Gastrocnemius medialis (tissue), 4 donors: Measurements from ENCODE around the gene ATP2A2. TPM values are rescaled to one million over a fixed set of nuclear protein-coding genes. Genes with fewer than 3 reads are reported as not detected.
A peak's percentile ranks its signal among the peaks of the same experiment; 100 is the strongest.

Experiments
- ATAC-seq, 2 donors: fragments of 150-250 bp; one replicate each; pipeline ENCODE4 v1.9.1; 2016
- DNase-seq, 2 donors: peaks; one replicate each; pipeline ENCODE4 v3.0.0-alpha.2; 2019
- H3K27ac ChIP-seq, 4 donors: fragments of 200-600 bp; sonication (generic); 1 replicate in 1 of 4; 2 replicates in 3 of 4; pipeline ENCODE4 v1.5.1; 2016 to 2018; ENCODE audit warnings: mild to moderate bottlenecking in 2 of 4, moderate library complexity in 1 of 4
- H3K27me3 ChIP-seq, 3 donors: fragments of 200-600 bp; sonication (generic) in 2 of 3; 1 replicate in 1 of 3; 2 replicates in 2 of 3; pipeline versions ENCODE4 v1.5.1 to v1.6.0; 2016 to 2019; ENCODE audit warnings: mild to moderate bottlenecking in 1 of 3, moderate library complexity in 1 of 3
- H3K36me3 ChIP-seq, 2 donors: fragments of 200-600 bp; sonication (generic) in 1 of 2; one replicate each; pipeline ENCODE4 v1.5.1; 2017 to 2018
- H3K4me1 ChIP-seq, 2 donors: fragments of 200-600 bp; sonication (generic) in 1 of 2; one replicate each; pipeline ENCODE4 v1.5.1; 2016 to 2017; ENCODE audit warnings: mild to moderate bottlenecking in 2 of 2
- H3K4me3 ChIP-seq, 4 donors: fragments of 200-600 bp; sonication (generic) in 3 of 4; 1 replicate in 1 of 4; 2 replicates in 3 of 4; pipeline ENCODE4 v1.5.1; 2016 to 2019; ENCODE audit warnings: mild to moderate bottlenecking in 2 of 4
- H3K9me3 ChIP-seq, 3 donors: fragments of 200-600 bp; sonication (generic) in 2 of 3; 1 replicate in 1 of 3; 2 replicates in 2 of 3; pipeline ENCODE4 v1.5.1; 2016 to 2019
- POLR2A ChIP-seq, 2 donors: fragments of 450-650 bp; IDR thresholded peaks; one replicate each; pipeline ENCODE4 v1.6.1; 2017; ENCODE audit warnings: antibody characterized with exemption in 2 of 2, mild to moderate bottlenecking in 2 of 2, moderate library complexity in 2 of 2
- in situ Hi-C, 4 donors: fragments of 200-750 bp; cut with MboI; loops; one replicate each; pipeline versions ENCODE4 v1.15.0 to v1.8.0; 2017; ENCODE audit warnings: low sequenced_read_pairs in 4 of 4
- intact Hi-C: fragments of 100-400 bp; cut with DNase I; formaldehyde crosslinking; loops from one replicate; pipeline ENCODE4 v1.15.1; 2023; ENCODE audit warnings: low total_unique reads
- total RNA-seq, 4 donors: library from RNA; depleted of rRNA; stranded (reverse); fragments of >200 nt; gene quantifications; one replicate each; pipeline versions ENCODE4 v1.1.0 to v1.2.3, GENCODE V29; 2016
- TF ChIP-seq, protein P1 (sequence below), 5 experiments: fragments of 450-650 bp in 3 of 5; fragments of 200-600 bp in 2 of 5; sonication (generic) in 2 of 5; IDR thresholded peaks in 4 of 5; conservative IDR thresholded peaks in 1 of 5; 1 replicate in 4 of 5; 2 replicates in 1 of 5; pipeline ENCODE4 v1.5.1; 2016 to 2019; ENCODE audit warnings: antibody characterized with exemption in 5 of 5, mild to moderate bottlenecking in 3 of 5, moderate library complexity in 3 of 5

Gene ATP2A2
- total RNA-seq, 4 donors from 2014 or later = 788 to 1,983 (median 1,302) TPM

DNA sequence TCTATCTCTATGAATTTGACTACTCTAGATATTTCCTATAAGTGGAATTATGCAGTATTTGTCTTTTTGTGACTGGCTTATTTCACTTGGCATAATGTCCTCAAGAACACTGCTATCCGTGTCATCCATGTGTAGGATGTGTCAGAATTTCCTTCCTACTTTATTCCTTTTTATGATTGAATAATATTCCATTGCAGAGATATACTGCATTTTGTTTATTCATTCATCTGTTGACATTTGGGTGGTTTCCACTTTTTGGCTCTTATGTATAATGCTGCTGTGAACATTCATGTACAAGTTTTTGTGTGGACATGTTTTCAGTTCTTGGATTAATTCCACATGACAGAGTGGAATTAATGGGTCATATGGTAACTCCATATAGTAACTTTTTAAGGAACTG lies 45.7 kb upstream of the ATP2A2 start:
- TF ChIP-seq, protein P1, sequence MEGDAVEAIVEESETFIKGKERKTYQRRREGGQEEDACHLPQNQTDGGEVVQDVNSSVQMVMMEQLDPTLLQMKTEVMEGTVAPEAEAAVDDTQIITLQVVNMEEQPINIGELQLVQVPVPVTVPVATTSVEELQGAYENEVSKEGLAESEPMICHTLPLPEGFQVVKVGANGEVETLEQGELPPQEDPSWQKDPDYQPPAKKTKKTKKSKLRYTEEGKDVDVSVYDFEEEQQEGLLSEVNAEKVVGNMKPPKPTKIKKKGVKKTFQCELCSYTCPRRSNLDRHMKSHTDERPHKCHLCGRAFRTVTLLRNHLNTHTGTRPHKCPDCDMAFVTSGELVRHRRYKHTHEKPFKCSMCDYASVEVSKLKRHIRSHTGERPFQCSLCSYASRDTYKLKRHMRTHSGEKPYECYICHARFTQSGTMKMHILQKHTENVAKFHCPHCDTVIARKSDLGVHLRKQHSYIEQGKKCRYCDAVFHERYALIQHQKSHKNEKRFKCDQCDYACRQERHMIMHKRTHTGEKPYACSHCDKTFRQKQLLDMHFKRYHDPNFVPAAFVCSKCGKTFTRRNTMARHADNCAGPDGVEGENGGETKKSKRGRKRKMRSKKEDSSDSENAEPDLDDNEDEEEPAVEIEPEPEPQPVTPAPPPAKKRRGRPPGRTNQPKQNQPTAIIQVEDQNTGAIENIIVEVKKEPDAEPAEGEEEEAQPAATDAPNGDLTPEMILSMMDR (IDR thresholded peaks at IDR 0.05 in 4 of 5, conservative IDR thresholded peaks at IDR 0.05 in 1 of 5) = no peak
- no peak for TF ChIP-seq POLR2A (IDR thresholded peaks at IDR 0.05)
- H3K4me1 ChIP-seq = peaks cover 14 to 25% of the 10 kb centered on the region in 2 donors
- no peak overlapping the region for H3K4me3 ChIP-seq
- DNase-seq (no peak), ATAC-seq (no peak)
- peak overlapping the region; percentile 72 to 82 (median 74) for H3K27ac ChIP-seq
- in situ Hi-C loops (no loop called here), intact Hi-C loops (no loop called here)
- no peaks in the 10 kb centered on the region for H3K36me3 ChIP-seq
- H3K27me3 ChIP-seq = no peaks in the 10 kb centered on the region
- no peaks in the 10 kb centered on the region for H3K9me3 ChIP-seq

DNA sequence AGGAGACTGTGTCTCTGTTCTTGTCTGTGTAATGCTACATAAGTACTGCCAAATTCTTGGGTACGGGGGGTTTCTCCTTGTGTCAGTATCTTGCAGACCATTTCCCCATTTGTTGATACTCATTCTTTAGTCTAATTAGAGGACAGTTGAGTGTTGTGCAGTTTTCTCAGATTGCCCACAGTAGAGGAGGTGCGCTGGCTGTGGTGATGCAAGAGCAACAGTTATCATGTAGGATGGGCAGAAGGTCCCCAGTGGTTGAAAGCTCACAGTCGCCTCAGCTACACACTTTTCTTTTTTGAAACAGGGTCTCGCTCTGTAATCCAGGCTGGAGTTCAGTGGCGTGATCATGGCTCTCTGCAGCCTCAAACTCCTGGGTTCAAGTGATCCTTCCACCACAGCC lies 37.8 kb upstream of the ATP2A2 start:
- DNase-seq (no peak), ATAC-seq (no peak)
- Histone ChIP-seq H3K4me3 (no peak overlapping the region), H3K36me3 (no peaks in the 10 kb centered on the region), H3K9me3 (no peaks in the 10 kb centered on the region), H3K4me1 (peaks cover 30 to 33% of the 10 kb centered on the region in 2 donors), H3K27ac (no peak overlapping the region), H3K27me3 (no peaks in the 10 kb centered on the region)
- TF ChIP-seq, protein P1 (IDR thresholded peaks at IDR 0.05 in 4 of 5, conservative IDR thresholded peaks at IDR 0.05 in 1 of 5) = no peak
- TF ChIP-seq POLR2A (IDR thresholded peaks at IDR 0.05) = no peak
- intact Hi-C loops (no loop called here), in situ Hi-C loops (no loop called here)

DNA sequence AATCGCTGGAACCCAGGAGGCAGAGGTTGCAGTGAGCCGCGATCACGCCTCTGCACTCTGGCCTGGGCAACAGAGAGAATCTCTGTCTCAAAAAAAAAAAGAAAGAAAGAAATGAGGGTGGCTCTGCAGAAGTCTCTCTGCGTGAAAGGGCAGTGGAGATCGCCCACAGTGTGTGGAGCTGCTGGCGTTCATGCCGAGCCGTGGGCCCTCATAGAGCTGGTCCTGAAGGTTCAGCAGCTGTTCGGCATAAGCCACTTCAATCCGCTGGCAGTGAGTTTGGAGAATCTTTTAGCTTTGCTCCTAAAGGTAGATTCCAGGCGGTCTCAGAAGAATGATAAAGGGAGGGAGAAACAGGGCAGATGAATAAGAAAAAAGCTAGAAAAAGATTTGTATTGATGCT lies 36.7 kb upstream of the ATP2A2 start:
- H3K4me3 ChIP-seq = no peak overlapping the region
- no peaks in the 10 kb centered on the region for H3K36me3 ChIP-seq
- in situ Hi-C loops (no loop called here), intact Hi-C loops (no loop called here)
- DNase-seq = no peak
- TF ChIP-seq, protein P1 (IDR thresholded peaks at IDR 0.05 in 4 of 5, conservative IDR thresholded peaks at IDR 0.05 in 1 of 5) = no peak
- no peak for TF ChIP-seq POLR2A (IDR thresholded peaks at IDR 0.05)
- peaks cover 41 to 45% of the 10 kb centered on the region in 2 donors for H3K4me1 ChIP-seq
- peak overlapping the region; percentile 2 to 92 (median 18) for H3K27ac ChIP-seq
- no peaks in the 10 kb centered on the region for H3K9me3 ChIP-seq
- ATAC-seq = no peak
- no peaks in the 10 kb centered on the region for H3K27me3 ChIP-seq

DNA sequence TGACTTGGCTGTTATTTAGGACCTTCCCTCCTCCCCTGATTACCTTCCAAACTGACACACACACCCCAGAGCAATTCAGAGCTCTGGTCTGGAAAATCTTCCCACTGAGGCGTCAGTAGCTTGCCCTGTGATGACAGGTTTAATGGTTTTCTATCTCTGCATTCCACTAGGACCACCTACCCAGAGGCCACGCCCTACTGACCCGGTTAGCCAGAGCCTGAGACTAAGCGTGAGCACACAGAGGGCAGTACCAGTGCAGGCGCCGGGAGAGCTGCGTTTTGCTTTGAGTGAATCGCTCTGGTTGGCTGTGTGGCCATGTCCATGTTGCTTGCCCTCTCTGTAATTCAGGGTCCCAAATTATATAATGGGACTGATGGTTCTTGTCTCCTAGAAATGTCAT lies 36.2 kb upstream of the ATP2A2 start:
- no peak for TF ChIP-seq POLR2A (IDR thresholded peaks at IDR 0.05)
- TF ChIP-seq, protein P1 (IDR thresholded peaks at IDR 0.05 in 4 of 5, conservative IDR thresholded peaks at IDR 0.05 in 1 of 5) = no peak
- no peak for ATAC-seq
- intact Hi-C loops (loop anchor here (5.0 kb wide), 1 partner anchor 37 kb away; the partner anchor contains the start of gene ATP2A2), in situ Hi-C loops (no loop called here)
- no peaks in the 10 kb centered on the region for H3K9me3 ChIP-seq
- H3K4me1 ChIP-seq = peaks cover 45 to 48% of the 10 kb centered on the region in 2 donors
- peak overlapping the region; percentile 2 to 92 (median 90) for H3K27ac ChIP-seq
- no peak for DNase-seq
- no peak overlapping the region for H3K4me3 ChIP-seq
- H3K36me3 ChIP-seq = no peaks in the 10 kb centered on the region
- no peaks in the 10 kb centered on the region for H3K27me3 ChIP-seq

DNA sequence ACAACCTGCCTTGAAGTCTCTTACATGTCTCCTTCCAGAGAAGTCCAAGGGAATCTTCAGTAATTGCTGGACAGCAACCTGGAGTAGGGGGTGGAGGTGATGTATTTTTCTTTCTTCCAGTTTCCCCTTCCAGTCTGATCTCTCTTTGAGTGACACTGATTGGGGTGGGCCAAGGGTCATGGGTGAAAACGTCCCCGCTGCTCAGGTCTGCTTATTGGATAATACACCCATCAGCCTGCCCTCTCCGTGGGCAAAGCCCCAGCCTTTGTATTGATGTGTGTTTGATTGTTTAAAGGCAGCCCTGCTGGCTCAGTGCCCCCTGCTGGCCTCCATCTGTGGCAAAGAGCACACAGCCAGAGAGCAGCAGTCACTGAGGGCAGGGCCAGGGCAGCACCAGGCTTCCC lies 35.7 kb upstream of the ATP2A2 start:
- Histone ChIP-seq H3K36me3 (no peaks in the 10 kb centered on the region), H3K27ac (peak overlapping the region; percentile 89 to 94 (median 91)), H3K27me3 (no peaks in the 10 kb centered on the region), H3K4me3 (no peak overlapping the region), H3K9me3 (no peaks in the 10 kb centered on the region), H3K4me1 (peaks cover 50 to 54% of the 10 kb centered on the region in 2 donors)
- no peak for DNase-seq
- in situ Hi-C loops = no loop called here
- TF ChIP-seq POLR2A (IDR thresholded peaks at IDR 0.05) = no peak
- TF ChIP-seq, protein P1 (IDR thresholded peaks at IDR 0.05 in 4 of 5, conservative IDR thresholded peaks at IDR 0.05 in 1 of 5) = peak in 1 of 5 experiments; percentile 9
- intact Hi-C loops = loop anchor here (5.0 kb wide), 1 partner anchor 37 kb away; the partner anchor contains the start of gene ATP2A2
- ATAC-seq = no peak
